ENCODE results near the gene LRGUK.
A peak's percentile ranks its signal among the peaks of the same experiment; 100 is the strongest.

Gene LRGUK

GRCh38 chr7:134298902-134299683 lies 172.0 kb downstream of the LRGUK start:
- peak; percentile 88 for DNase-seq (ENCODE audit: low read depth, low spot score)

- peak; percentile 27 for DNase-seq (ENCODE audit: low read depth, low spot score)
Observed at GRCh38 chr7:134300988-134301387, 173.8 kb downstream of the LRGUK start.

- DNase-seq (ENCODE audit: low read depth, low spot score): peak; percentile 20
Observed at GRCh38 chr7:134301592-134301991, 174.5 kb downstream of the LRGUK start.

- peak; percentile 18 for DNase-seq (ENCODE audit: low read depth, low spot score)
Observed at GRCh38 chr7:134302120-134302519, 175.0 kb downstream of the LRGUK start.

DNA sequence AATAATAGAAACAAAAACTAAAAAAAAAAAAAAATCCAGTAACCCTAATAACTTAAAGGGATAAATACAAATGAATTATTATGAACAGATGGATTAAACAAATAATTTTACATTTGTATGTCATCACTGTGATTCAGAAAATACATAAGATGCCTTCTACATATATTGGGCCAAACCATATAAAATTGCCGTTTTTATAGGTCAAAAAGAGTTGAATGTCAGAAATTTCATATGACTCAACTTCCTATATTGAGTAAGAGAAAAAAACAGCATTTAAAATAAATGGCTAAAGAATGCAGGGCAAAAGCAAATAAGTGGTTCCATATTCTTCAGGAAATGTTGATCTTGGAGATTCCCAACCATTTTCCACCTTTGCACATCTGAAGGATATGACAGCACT lies 180.2 kb downstream of the LRGUK start:
- no peak for DNase-seq (ENCODE audit: low read depth, low spot score)

DNA sequence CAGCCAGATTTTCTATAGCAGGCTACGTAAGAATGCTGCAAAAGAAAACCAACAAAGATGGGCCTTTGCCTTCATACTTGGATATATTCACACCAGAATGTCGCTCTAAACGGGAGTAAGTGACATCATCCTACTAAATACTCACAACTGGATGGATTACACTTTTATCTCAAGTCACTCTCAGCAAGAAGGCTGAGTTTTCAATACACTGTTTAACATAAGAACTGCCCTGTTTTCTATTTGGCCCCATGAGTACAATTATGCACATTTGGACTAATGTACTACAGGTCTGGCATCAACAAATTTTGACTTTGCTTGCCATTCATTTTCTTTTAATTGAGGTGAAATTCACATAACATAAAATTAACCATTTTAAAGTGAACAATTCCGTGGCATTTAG lies 181.4 kb downstream of the LRGUK start:
- DNase-seq (ENCODE audit: low read depth, low spot score): no peak

DNA sequence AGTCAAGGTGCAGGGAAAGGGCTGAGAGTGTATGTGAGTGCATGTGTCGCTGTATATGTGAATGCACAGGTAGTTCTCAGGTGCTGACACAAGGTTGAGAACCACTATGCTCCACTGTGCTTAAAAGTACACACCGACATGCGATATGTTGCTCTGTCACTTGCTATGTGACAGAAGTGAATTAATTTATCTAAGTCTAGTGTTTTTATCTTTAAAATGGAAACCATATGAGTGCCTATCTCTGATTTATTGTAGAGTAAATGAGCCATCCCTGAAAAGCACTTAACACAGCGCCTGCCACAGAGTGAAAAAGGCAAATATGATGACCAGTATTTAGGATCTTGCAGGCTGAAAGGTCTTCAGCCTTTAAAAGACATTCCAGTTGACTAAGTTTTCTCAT lies 184.7 kb downstream of the LRGUK start:
- no peak for DNase-seq (ENCODE audit: low read depth, low spot score)

- no peak for DNase-seq (ENCODE audit: low read depth, low spot score)
Observed at GRCh38 chr7:134312717-134313116, 185.6 kb downstream of the LRGUK start.

GRCh38 chr7:134313543-134313942 lies 186.4 kb downstream of the LRGUK start:
- no peak for DNase-seq (ENCODE audit: low read depth, low spot score)
